ENCODE measurements around the gene MBD5.

The MBD5 gene

DNA sequence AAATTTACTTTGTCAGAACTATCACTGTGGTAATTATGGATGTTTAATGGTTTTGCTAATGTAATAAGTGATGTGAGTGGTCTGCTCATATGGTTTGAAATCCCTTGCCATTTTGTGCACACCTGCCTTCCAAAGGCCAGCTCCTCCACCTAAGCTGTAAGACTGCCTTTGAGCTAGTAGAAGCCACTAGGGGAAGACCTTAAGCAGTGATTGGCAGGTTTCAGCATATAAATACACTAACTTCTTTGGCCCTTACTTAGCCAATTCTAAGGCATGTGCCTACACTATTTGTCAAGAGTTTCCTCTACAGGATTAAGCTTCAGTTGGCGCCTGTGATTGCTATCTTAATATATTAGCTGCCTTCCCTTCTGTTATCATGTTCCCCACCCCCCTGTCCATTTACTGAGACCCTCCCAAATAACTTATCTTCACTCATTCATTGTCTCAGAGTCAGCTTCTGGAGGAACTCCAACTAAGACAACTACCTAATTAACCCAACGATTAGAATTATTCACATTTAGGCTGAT is 141.1 kb downstream of the MBD5 start:
- Mint-ChIP-seq H3K36me3 (ENCODE audit: insufficient read depth) (peaks cover 2% of the 10 kb centered on the region), H3K9me3 (no peaks in the 10 kb centered on the region), H3K27me3 (no peaks in the 10 kb centered on the region), H3K27ac (ENCODE audit: low read depth) (no peak overlapping the region), H3K4me1 (peaks cover 13% of the 10 kb centered on the region), H3K4me3 (no peak overlapping the region)
- no peak for ATAC-seq (replicated peaks; ENCODE audit: extremely low read depth, poor library complexity, severe bottlenecking)
- no peak for DNase-seq (ENCODE audit: low spot score in 2 of 2)

DNA sequence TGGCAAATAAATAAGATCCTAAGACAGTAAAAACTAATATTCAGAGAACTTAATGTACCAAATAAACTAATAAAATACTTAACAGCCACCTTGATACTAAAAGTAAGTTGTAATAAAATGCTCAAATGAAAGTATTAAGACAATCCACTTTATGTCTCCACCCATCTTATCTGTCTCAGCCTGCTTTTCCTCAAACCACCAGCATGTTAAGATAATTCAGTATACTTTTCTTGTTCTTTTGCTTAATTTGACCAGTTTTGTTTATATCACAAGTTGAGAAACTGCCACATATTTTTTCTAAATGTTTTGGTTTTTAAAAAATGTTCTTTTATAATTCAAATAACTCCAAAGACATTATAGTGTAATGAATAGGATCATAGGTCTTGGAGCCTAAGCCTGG is 142.0 kb downstream of the MBD5 start:
- Mint-ChIP-seq H3K4me3 (no peak overlapping the region), H3K36me3 (ENCODE audit: insufficient read depth) (peaks cover 2% of the 10 kb centered on the region), H3K4me1 (peaks cover 13% of the 10 kb centered on the region), H3K9me3 (no peaks in the 10 kb centered on the region), H3K27ac (ENCODE audit: low read depth) (no peak overlapping the region), H3K27me3 (no peaks in the 10 kb centered on the region)
- DNase-seq (ENCODE audit: low spot score in 2 of 2): no peak
- ATAC-seq (replicated peaks; ENCODE audit: extremely low read depth, poor library complexity, severe bottlenecking): no peak

GRCh38 chr2:148165975-148166374 is 145.1 kb downstream of the MBD5 start:
- Mint-ChIP-seq H3K4me3 (no peak overlapping the region), H3K9me3 (no peaks in the 10 kb centered on the region), H3K27ac (ENCODE audit: low read depth) (no peak overlapping the region), H3K27me3 (no peaks in the 10 kb centered on the region), H3K4me1 (peaks cover 13% of the 10 kb centered on the region), H3K36me3 (ENCODE audit: insufficient read depth) (peaks cover under 1% of the 10 kb centered on the region)
- ATAC-seq (replicated peaks; ENCODE audit: extremely low read depth, poor library complexity, severe bottlenecking) (no peak), DNase-seq (ENCODE audit: low spot score in 2 of 2) (no peak)

DNA sequence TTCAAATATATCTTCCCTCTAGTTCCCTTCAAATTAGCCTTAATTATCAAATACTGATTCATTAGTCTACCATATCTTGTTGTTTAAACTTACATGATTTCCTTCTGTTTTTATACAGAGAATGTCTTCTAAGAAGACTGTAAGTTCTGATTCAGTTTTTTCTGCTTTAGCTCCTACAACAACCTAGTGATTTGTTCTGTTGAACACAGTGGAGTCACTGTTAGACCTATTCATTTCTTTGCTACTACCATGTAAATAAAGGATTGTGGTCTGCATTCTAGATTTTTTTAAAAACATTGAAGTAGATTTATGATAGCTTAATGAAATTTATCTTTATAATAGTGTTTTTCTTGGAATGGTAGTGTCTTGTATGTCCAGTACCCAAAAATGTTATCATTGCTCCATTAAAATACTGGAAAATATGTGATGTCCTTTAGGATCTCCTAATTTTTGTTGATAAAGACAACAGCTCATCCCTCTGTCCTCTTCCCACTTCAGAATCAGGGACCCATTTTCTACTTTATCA is 146.4 kb downstream of the MBD5 start:
- ATAC-seq (replicated peaks; ENCODE audit: extremely low read depth, poor library complexity, severe bottlenecking) (no peak), DNase-seq (ENCODE audit: low spot score in 2 of 2) (no peak)
- Mint-ChIP-seq H3K4me3 (no peak overlapping the region), H3K27ac (ENCODE audit: low read depth) (no peak overlapping the region), H3K36me3 (ENCODE audit: insufficient read depth) (no peaks in the 10 kb centered on the region), H3K4me1 (peaks cover 13% of the 10 kb centered on the region), H3K9me3 (no peaks in the 10 kb centered on the region), H3K27me3 (no peaks in the 10 kb centered on the region)

GRCh38 chr2:148167855-148168254 is 147.0 kb downstream of the MBD5 start:
- no peaks in the 10 kb centered on the region for H3K36me3 Mint-ChIP-seq (ENCODE audit: insufficient read depth)
- peaks cover 13% of the 10 kb centered on the region for H3K4me1 Mint-ChIP-seq
- no peaks in the 10 kb centered on the region for H3K9me3 Mint-ChIP-seq
- DNase-seq (ENCODE audit: low spot score in 2 of 2) (no peak), ATAC-seq (replicated peaks; ENCODE audit: extremely low read depth, poor library complexity, severe bottlenecking) (no peak)
- H3K27ac Mint-ChIP-seq (ENCODE audit: low read depth): no peak overlapping the region
- no peaks in the 10 kb centered on the region for H3K27me3 Mint-ChIP-seq
- H3K4me3 Mint-ChIP-seq: no peak overlapping the region

DNA sequence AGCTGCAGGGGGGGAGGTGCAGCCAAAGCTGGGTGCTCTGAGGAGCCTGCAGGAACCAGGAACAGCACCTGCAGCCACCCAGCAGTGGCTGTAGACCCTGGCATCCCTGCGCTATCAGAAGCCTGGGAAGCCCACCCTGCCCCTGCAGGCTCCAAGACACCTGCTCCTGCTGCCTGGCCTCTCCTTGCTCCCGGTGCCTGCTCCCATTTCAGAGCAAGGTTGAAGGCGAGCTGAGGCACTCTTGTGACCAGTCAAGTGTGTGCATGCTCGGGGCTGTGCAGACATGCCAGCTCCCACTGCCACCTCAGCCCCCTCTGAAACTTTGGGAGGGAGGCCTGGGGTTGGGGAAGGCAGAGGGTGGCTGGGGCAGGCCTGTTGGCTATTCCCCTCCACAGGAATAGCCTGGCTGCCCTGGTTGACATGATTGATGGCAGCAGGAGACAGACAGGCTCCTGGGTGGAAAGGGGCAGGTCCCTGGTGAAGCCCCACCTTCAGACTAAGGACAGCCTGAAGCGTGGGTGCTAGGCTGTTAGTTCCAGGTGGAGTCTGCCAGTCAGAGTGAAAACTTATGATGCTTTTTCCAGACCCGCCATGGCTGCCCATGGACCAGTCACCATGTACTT is 151.4 kb downstream of the MBD5 start:
- Mint-ChIP-seq H3K27me3 (no peaks in the 10 kb centered on the region), H3K27ac (ENCODE audit: low read depth) (no peak overlapping the region), H3K4me3 (no peak overlapping the region), H3K4me1 (no peaks in the 10 kb centered on the region), H3K9me3 (no peaks in the 10 kb centered on the region), H3K36me3 (ENCODE audit: insufficient read depth) (no peaks in the 10 kb centered on the region)
- no peak for DNase-seq (ENCODE audit: low spot score in 2 of 2)
- no peak for ATAC-seq (replicated peaks; ENCODE audit: extremely low read depth, poor library complexity, severe bottlenecking)

GRCh38 chr2:148173168-148173567 is 152.3 kb downstream of the MBD5 start:
- no peaks in the 10 kb centered on the region for H3K27me3 Mint-ChIP-seq
- H3K4me1 Mint-ChIP-seq: no peaks in the 10 kb centered on the region
- no peaks in the 10 kb centered on the region for H3K9me3 Mint-ChIP-seq
- H3K4me3 Mint-ChIP-seq: no peak overlapping the region
- no peak overlapping the region for H3K27ac Mint-ChIP-seq (ENCODE audit: low read depth)
- ATAC-seq (replicated peaks; ENCODE audit: extremely low read depth, poor library complexity, severe bottlenecking) (no peak), DNase-seq (ENCODE audit: low spot score in 2 of 2) (no peak)
- H3K36me3 Mint-ChIP-seq (ENCODE audit: insufficient read depth): no peaks in the 10 kb centered on the region

DNA sequence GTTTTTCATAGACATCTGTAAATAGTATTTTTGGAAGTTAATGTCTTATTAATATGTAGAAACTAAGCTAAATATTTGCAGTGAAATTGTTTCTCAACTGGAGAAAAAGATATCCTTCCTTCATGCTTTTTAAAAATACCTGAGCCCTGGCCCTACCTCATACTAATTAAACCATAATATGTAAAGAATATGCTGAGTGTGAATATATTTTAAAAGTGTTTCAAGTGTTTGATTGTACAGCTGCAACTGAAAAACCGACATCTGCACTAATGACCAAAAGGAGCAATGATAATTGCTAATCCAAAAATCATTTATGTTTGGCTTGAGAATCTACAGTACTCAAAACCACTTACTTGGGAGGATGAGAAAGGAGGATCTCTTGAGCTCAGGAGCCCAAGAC is 156.7 kb downstream of the MBD5 start:
- no peak overlapping the region for H3K4me3 Mint-ChIP-seq
- no peak for DNase-seq (ENCODE audit: low spot score in 2 of 2)
- no peak for ATAC-seq (replicated peaks; ENCODE audit: extremely low read depth, poor library complexity, severe bottlenecking)
- no peaks in the 10 kb centered on the region for H3K9me3 Mint-ChIP-seq
- no peaks in the 10 kb centered on the region for H3K4me1 Mint-ChIP-seq
- H3K27ac Mint-ChIP-seq (ENCODE audit: low read depth): no peak overlapping the region
- H3K36me3 Mint-ChIP-seq (ENCODE audit: insufficient read depth): peaks cover 6% of the 10 kb centered on the region
- no peaks in the 10 kb centered on the region for H3K27me3 Mint-ChIP-seq

GRCh38 chr2:148179724-148180123 is 158.8 kb downstream of the MBD5 start:
- DNase-seq (ENCODE audit: low spot score in 2 of 2) (no peak), ATAC-seq (replicated peaks; ENCODE audit: extremely low read depth, poor library complexity, severe bottlenecking) (no peak)
- Mint-ChIP-seq H3K27me3 (no peaks in the 10 kb centered on the region), H3K9me3 (no peaks in the 10 kb centered on the region), H3K4me1 (no peaks in the 10 kb centered on the region), H3K27ac (ENCODE audit: low read depth) (no peak overlapping the region), H3K4me3 (no peak overlapping the region), H3K36me3 (ENCODE audit: insufficient read depth) (peaks cover 6% of the 10 kb centered on the region)

- H3K36me3 Mint-ChIP-seq (ENCODE audit: insufficient read depth): peaks cover 9% of the 10 kb centered on the region
- no peaks in the 10 kb centered on the region for H3K27me3 Mint-ChIP-seq
- no peaks in the 10 kb centered on the region for H3K9me3 Mint-ChIP-seq
- DNase-seq (ENCODE audit: low spot score in 2 of 2) (no peak), ATAC-seq (replicated peaks; ENCODE audit: extremely low read depth, poor library complexity, severe bottlenecking) (no peak)
- H3K27ac Mint-ChIP-seq (ENCODE audit: low read depth): no peak overlapping the region
- H3K4me3 Mint-ChIP-seq: no peak overlapping the region
- H3K4me1 Mint-ChIP-seq: no peaks in the 10 kb centered on the region
These were observed 164.1 kb downstream of the MBD5 start for GRCh38 chr2:148184976-148185375.

DNA sequence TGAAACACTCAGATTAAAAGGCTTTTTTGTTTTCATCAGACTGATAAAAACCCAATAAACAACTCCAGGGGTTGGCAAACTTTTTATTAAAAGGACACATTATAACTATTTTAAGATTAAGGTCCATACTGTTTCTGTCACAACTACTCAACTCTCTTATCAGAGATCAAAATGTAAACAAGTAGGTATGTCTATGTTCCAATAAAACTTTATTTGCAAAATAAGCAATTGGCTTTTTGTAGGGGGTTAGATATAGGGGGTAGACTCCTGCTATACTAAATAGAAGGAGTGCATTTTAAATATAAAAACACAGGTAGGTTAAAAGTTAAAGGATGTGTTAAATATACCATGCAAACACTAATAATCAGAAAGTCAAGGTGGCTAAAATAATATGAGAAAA is 174.0 kb downstream of the MBD5 start:
- no peaks in the 10 kb centered on the region for H3K4me1 Mint-ChIP-seq
- H3K27me3 Mint-ChIP-seq: no peaks in the 10 kb centered on the region
- ATAC-seq (replicated peaks; ENCODE audit: extremely low read depth, poor library complexity, severe bottlenecking) (no peak), DNase-seq (ENCODE audit: low spot score in 2 of 2) (no peak)
- no peaks in the 10 kb centered on the region for H3K36me3 Mint-ChIP-seq (ENCODE audit: insufficient read depth)
- H3K27ac Mint-ChIP-seq (ENCODE audit: low read depth): no peak overlapping the region
- no peaks in the 10 kb centered on the region for H3K9me3 Mint-ChIP-seq
- H3K4me3 Mint-ChIP-seq: no peak overlapping the region

GRCh38 chr2:148201075-148202004 is 180.4 kb downstream of the MBD5 start:
- H3K4me1 Mint-ChIP-seq: no peaks in the 10 kb centered on the region
- DNase-seq (ENCODE audit: low spot score in 2 of 2) (peak in 1 of 2 donors; percentile 14), ATAC-seq (replicated peaks; ENCODE audit: extremely low read depth, poor library complexity, severe bottlenecking) (no peak)

DNA sequence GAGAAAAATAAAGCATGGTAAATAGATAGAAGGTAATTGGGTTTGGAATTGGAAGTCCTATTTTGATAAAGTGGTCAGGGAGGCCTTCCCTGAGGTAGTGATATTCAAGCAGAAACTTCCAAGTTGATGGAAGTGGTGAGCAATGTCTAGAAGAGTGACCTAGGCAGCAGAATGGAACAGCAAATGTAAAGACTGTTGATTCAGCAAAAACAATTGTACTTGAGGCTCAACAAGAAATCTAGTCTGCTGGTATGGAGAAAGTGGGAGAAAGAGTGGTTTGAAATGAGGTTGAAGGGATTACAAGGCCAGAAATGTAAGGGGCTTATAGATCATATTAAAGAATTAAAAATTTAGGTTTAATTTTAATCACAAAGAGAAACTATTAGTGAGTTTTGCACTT is 181.3 kb downstream of the MBD5 start:
- H3K27ac Mint-ChIP-seq (ENCODE audit: low read depth): peak overlapping the region; percentile 7
- no peaks in the 10 kb centered on the region for H3K4me1 Mint-ChIP-seq
- H3K9me3 Mint-ChIP-seq: no peaks in the 10 kb centered on the region
- no peak for DNase-seq (ENCODE audit: low spot score in 2 of 2)
- ATAC-seq (replicated peaks; ENCODE audit: extremely low read depth, poor library complexity, severe bottlenecking): no peak
- no peaks in the 10 kb centered on the region for H3K27me3 Mint-ChIP-seq
- H3K4me3 Mint-ChIP-seq: no peak overlapping the region
- peaks cover 5% of the 10 kb centered on the region for H3K36me3 Mint-ChIP-seq (ENCODE audit: insufficient read depth)

More at GRCh38 chr2:148201075-148202004, 180.4 kb downstream of the MBD5 start:
- Mint-ChIP-seq H3K27me3 (no peaks in the 10 kb centered on the region), H3K9me3 (no peaks in the 10 kb centered on the region), H3K27ac (ENCODE audit: low read depth) (peak overlapping the region; percentile 7), H3K4me3 (no peak overlapping the region), H3K36me3 (ENCODE audit: insufficient read depth) (peaks cover 2% of the 10 kb centered on the region)

All from central memory CD8-positive, alpha-beta T cell (primary cell).